Neural progenitor cell (in vitro differentiated cells): Measurements from ENCODE around the gene CCSER1. TPM values are rescaled to one million over a fixed set of nuclear protein-coding genes. Genes with fewer than 3 reads are reported as not detected.

ENCODE experiments used
- DNase-seq: peaks from one replicate; pipeline ENCODE4 v3.0.0-alpha.2; 2016; ENCODE audit warnings: low spot score
- H2AFZ ChIP-seq: fragments of 200-600 bp; sonication (generic); replicated peaks from 2 replicates; pipeline ENCODE4 v1.6.1; 2016; ENCODE audit warnings: antibody characterized with exemption
- H3F3A ChIP-seq: fragments of 200-600 bp; sonication (generic); 2 replicates; pipeline ENCODE4 v1.6.1; 2016; ENCODE audit warnings: antibody characterized with exemption, low read depth
- H3K27ac ChIP-seq: fragments of 200-600 bp; sonication (generic); 2 replicates; pipeline ENCODE4 v1.5.1; 2016; ENCODE audit warnings: mild to moderate bottlenecking
- H3K27me3 ChIP-seq: fragments of 200-600 bp; sonication (generic); 2 replicates; pipeline ENCODE4 v1.6.1; 2016; ENCODE audit warnings: mild to moderate bottlenecking, moderate library complexity
- H3K36me3 ChIP-seq: fragments of 200-600 bp; sonication (generic); 2 replicates; pipeline ENCODE4 v1.5.1; 2016
- H3K4me1 ChIP-seq: fragments of 200-600 bp; sonication (generic); 2 replicates; pipeline ENCODE4 v1.6.1; 2016; ENCODE audit warnings: mixed run types
- H3K4me2 ChIP-seq: fragments of 200-600 bp; sonication (generic); 2 replicates; pipeline ENCODE4 v1.6.1; 2016
- H3K4me3 ChIP-seq: fragments of 200-600 bp; sonication (generic); 2 replicates; pipeline ENCODE4 v1.5.1; 2016
- H3K79me2 ChIP-seq: fragments of 200-600 bp; sonication (generic); 2 replicates; pipeline ENCODE4 v1.6.1; 2016; ENCODE audit warnings: low read depth
- H3K9ac ChIP-seq: fragments of 200-600 bp; sonication (generic); 2 replicates; pipeline ENCODE4 v1.6.1; 2016
- H3K9me3 ChIP-seq: fragments of 200-600 bp; sonication (generic); 2 replicates; pipeline ENCODE4 v1.5.1; 2016; ENCODE audit warnings: low read depth
- H4K20me1 ChIP-seq: fragments of 200-600 bp; sonication (generic); 2 replicates; pipeline ENCODE4 v1.6.1; 2016; ENCODE audit warnings: low read depth
- H3K27ac Mint-ChIP-seq: 3 replicates; pipeline ENCODE4 v1.8.0; 2021; ENCODE audit warnings: mixed read lengths
- H3K27me3 Mint-ChIP-seq: 2 replicates; pipeline ENCODE4 v1.8.0; 2022; ENCODE audit warnings: low read depth, mild to moderate bottlenecking, inconsistent platforms, moderate library complexity, mixed read lengths; ENCODE audit not compliant: insufficient read depth
- H3K36me3 Mint-ChIP-seq: 3 replicates; pipeline ENCODE4 v1.8.0; 2021; ENCODE audit warnings: mixed read lengths
- H3K4me1 Mint-ChIP-seq: 3 replicates; pipeline ENCODE4 v1.8.0; 2021; ENCODE audit warnings: mixed read lengths
- H3K4me3 Mint-ChIP-seq: 3 replicates; pipeline ENCODE4 v1.8.0; 2021; ENCODE audit warnings: mild to moderate bottlenecking, moderate library complexity, mixed read lengths
- H3K9me3 Mint-ChIP-seq: 3 replicates; pipeline ENCODE4 v1.8.0; 2020; ENCODE audit warnings: mixed read lengths
- EZH2 ChIP-seq: fragments of 200-600 bp; sonication (generic); IDR thresholded peaks from 2 replicates; pipeline ENCODE4 v1.6.1; 2017; ENCODE audit warnings: antibody characterized with exemption, mild to moderate bottlenecking, moderate library complexity
- EZH2phosphoT487 ChIP-seq: fragments of 200-600 bp; sonication (generic); IDR thresholded peaks from 2 replicates; pipeline ENCODE4 v1.6.1; 2017; ENCODE audit warnings: antibody characterized with exemption
- total RNA-seq: library from RNA; depleted of rRNA; stranded (reverse); fragments of >200 nt; gene quantifications from 2 replicates; pipeline ENCODE4 v1.2.3, GENCODE V29; 2015; ENCODE audit warnings: low replicate concordance
- TF ChIP-seq, protein P1 (sequence below): fragments of 200-600 bp; sonication (generic); IDR thresholded peaks from 2 replicates; pipeline ENCODE4 v1.5.1; 2017; ENCODE audit warnings: antibody characterized with exemption, mild to moderate bottlenecking

Gene CCSER1
- total RNA-seq, 1 donor from 2014 or later: 0.77 TPM

DNA sequence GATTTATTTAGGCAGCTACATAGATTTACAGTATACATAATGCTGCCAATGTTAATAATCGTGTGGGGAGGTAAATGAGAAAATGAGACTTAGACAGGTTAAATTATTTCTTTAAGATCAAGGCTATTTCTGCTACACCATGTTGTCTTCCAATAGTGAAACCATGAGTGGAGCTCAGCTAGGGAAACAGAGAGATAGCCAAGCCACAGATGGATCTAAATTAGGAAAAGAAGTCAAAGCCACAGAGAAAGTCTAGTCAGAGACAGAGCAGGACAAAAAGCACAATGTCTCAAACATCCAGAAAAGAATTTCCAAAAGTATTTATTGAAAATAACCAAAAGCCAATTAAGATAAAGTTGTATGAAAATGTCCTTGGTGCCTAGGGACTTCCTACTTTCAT lies 1309.4 kb downstream of the CCSER1 start:
- no peaks in the 10 kb centered on the region for H3K9me3 ChIP-seq

DNA sequence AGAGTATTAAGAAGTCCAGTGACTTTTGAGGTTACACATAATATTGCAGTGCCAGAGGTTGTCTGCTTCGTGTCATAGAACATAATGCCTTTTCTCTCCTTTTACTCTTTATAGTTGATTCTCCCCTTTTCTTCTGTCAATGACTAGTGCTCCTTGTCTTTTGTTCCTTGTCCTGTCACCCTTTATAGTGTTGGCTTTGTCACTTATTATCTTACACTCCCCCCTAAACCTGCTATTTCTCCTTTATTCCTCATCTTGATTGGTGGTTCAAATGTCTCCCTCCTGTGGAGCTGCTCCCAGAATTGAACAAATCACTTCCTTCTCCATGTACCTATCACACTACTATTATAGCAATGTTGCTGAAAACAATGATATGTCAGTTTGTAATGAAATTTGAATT lies 1320.0 kb downstream of the CCSER1 start:
- DNase-seq: no peak
- Histone ChIP-seq H3K9me3 (no peaks in the 10 kb centered on the region), H3K4me1 (no peaks in the 10 kb centered on the region), H3K4me3 (no peak overlapping the region), H3K9ac (no peak overlapping the region), H3F3A (no peaks in the 10 kb centered on the region), H3K4me2 (no peak overlapping the region), H3K79me2 (no peaks in the 10 kb centered on the region), H3K36me3 (no peaks in the 10 kb centered on the region), H4K20me1 (no peaks in the 10 kb centered on the region), H2AFZ (peak overlapping the region; percentile 50), H3K27ac (no peak overlapping the region), H3K27me3 (no peaks in the 10 kb centered on the region)
- Mint-ChIP-seq H3K36me3 (no peaks in the 10 kb centered on the region), H3K4me1 (no peaks in the 10 kb centered on the region), H3K9me3 (no peaks in the 10 kb centered on the region), H3K4me3 (no peak overlapping the region), H3K27ac (no peak overlapping the region), H3K27me3 (no peaks in the 10 kb centered on the region)
- TF ChIP-seq, protein P1, sequence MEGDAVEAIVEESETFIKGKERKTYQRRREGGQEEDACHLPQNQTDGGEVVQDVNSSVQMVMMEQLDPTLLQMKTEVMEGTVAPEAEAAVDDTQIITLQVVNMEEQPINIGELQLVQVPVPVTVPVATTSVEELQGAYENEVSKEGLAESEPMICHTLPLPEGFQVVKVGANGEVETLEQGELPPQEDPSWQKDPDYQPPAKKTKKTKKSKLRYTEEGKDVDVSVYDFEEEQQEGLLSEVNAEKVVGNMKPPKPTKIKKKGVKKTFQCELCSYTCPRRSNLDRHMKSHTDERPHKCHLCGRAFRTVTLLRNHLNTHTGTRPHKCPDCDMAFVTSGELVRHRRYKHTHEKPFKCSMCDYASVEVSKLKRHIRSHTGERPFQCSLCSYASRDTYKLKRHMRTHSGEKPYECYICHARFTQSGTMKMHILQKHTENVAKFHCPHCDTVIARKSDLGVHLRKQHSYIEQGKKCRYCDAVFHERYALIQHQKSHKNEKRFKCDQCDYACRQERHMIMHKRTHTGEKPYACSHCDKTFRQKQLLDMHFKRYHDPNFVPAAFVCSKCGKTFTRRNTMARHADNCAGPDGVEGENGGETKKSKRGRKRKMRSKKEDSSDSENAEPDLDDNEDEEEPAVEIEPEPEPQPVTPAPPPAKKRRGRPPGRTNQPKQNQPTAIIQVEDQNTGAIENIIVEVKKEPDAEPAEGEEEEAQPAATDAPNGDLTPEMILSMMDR: no peak
- TF ChIP-seq EZH2phosphoT487: no peak
- TF ChIP-seq EZH2: no peak

More for the DNA sequence above, 1309.4 kb downstream of the CCSER1 start:
- no peaks in the 10 kb centered on the region for H3F3A ChIP-seq
- Mint-ChIP-seq H3K27me3 (no peaks in the 10 kb centered on the region), H3K36me3 (no peaks in the 10 kb centered on the region), H3K4me3 (no peak overlapping the region), H3K27ac (no peak overlapping the region), H3K9me3 (peaks cover 3% of the 10 kb centered on the region), H3K4me1 (no peaks in the 10 kb centered on the region)
- no peaks in the 10 kb centered on the region for H3K4me1 ChIP-seq
- H3K27me3 ChIP-seq: no peaks in the 10 kb centered on the region
- TF ChIP-seq EZH2: no peak
- TF ChIP-seq, protein P1: no peak
- TF ChIP-seq EZH2phosphoT487: no peak
- H4K20me1 ChIP-seq: no peaks in the 10 kb centered on the region
- H3K27ac ChIP-seq: no peak overlapping the region
- no peak for DNase-seq
- H3K4me2 ChIP-seq: no peak overlapping the region
- no peak overlapping the region for H3K9ac ChIP-seq
- no peaks in the 10 kb centered on the region for H3K79me2 ChIP-seq
- no peaks in the 10 kb centered on the region for H3K36me3 ChIP-seq
- H2AFZ ChIP-seq: no peak overlapping the region
- no peak overlapping the region for H3K4me3 ChIP-seq

DNA sequence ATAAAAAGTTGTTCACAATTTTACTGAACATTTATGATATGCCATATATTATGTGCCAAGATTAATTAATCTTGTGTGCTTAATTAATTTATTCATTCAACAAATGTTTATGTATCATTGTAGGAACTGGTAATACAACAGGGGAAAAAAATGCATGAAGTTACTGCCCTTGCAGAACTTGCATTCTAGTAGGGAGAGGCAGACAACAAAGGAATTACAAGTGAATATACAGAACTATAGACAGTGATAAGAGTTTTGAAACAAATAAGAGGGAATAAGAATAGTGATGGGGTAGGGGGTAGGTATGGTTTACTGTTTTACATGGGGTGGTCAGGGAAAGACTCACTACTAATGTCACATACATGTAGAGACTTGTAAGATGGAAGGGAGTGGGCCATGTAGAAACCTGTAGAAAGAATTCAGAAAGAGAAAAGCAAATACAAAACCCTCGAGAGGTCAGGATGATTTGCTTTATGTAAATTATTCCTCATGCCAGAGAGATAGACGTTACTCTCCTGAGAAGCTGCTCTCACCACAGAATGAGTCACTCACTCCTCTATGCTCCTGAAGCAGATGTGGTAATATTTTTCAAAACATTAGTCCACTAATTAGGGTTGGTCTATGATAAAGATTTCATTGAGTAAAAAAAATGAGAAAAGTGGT lies 1321.6 kb downstream of the CCSER1 start:
- Mint-ChIP-seq H3K4me1 (no peaks in the 10 kb centered on the region), H3K27ac (no peak overlapping the region), H3K9me3 (no peaks in the 10 kb centered on the region), H3K36me3 (no peaks in the 10 kb centered on the region), H3K27me3 (no peaks in the 10 kb centered on the region), H3K4me3 (no peak overlapping the region)
- Histone ChIP-seq H3K4me3 (no peak overlapping the region), H3K36me3 (no peaks in the 10 kb centered on the region), H3K4me2 (no peak overlapping the region), H3K27me3 (no peaks in the 10 kb centered on the region), H3K27ac (no peak overlapping the region), H3K9me3 (no peaks in the 10 kb centered on the region), H3K4me1 (no peaks in the 10 kb centered on the region), H2AFZ (no peak overlapping the region), H3K79me2 (no peaks in the 10 kb centered on the region), H3F3A (no peaks in the 10 kb centered on the region), H3K9ac (no peak overlapping the region), H4K20me1 (no peaks in the 10 kb centered on the region)
- TF ChIP-seq, protein P1: no peak
- no peak for TF ChIP-seq EZH2phosphoT487
- TF ChIP-seq EZH2: no peak
- no peak for DNase-seq
